Aorta (tissue), 5 donors: Measurements from ENCODE around the gene PRELID2. TPM values are rescaled to one million over a fixed set of nuclear protein-coding genes. Genes with fewer than 3 reads are reported as not detected.
A peak's percentile ranks its signal among the peaks of the same experiment; 100 is the strongest.

Source experiments
- ATAC-seq: fragments of 200-7000 bp; cut with Tn5 transposase; one replicate; pipeline ENCODE4 v1.9.1; 2022; ENCODE audit warnings: moderate library complexity; ENCODE audit not compliant: low FRiP score
- DNase-seq, 2 donors: peaks; one replicate each; pipeline ENCODE4 v3.0.0-alpha.2; 2020
- H3K27ac ChIP-seq, 2 donors: one replicate each; pipeline ENCODE4 v1.5.1; 2013; ENCODE audit warnings: low read length in 2 of 2, mild to moderate bottlenecking in 2 of 2, moderate library complexity in 2 of 2, control low read depth in 1 of 2, inconsistent platforms in 1 of 2, low read depth in 1 of 2
- H3K27me3 ChIP-seq, 2 donors: one replicate each; pipeline ENCODE4 v1.6.1; 2013; ENCODE audit warnings: control low read depth in 1 of 2, low read length in 1 of 2, mild to moderate bottlenecking in 1 of 2, moderate library complexity in 1 of 2; ENCODE audit not compliant: insufficient read depth in 2 of 2, control insufficient read depth in 1 of 2
- H3K36me3 ChIP-seq, 2 donors: one replicate each; pipeline ENCODE4 v1.6.1; 2013; ENCODE audit warnings: control low read depth in 1 of 2, low read length in 1 of 2, mild to moderate bottlenecking in 1 of 2; ENCODE audit not compliant: insufficient read depth in 2 of 2, control insufficient read depth in 1 of 2
- H3K4me1 ChIP-seq, 2 donors: one replicate each; pipeline ENCODE4 v1.6.1; 2013; ENCODE audit warnings: low read length in 2 of 2, control low read depth in 1 of 2, mild to moderate bottlenecking in 1 of 2, moderate library complexity in 1 of 2; ENCODE audit not compliant: insufficient read depth in 2 of 2, control insufficient read depth in 1 of 2
- H3K4me3 ChIP-seq, 2 donors: one replicate each; pipeline ENCODE4 v1.5.1; 2013; ENCODE audit warnings: low read length in 2 of 2, control low read depth in 1 of 2, mild to moderate bottlenecking in 1 of 2
- H3K9me3 ChIP-seq: one replicate; pipeline ENCODE4 v1.6.1; 2013; ENCODE audit warnings: mild to moderate bottlenecking, low read length; ENCODE audit not compliant: control insufficient read depth
- WGBS, 2 donors: extraction: QIAGEN DNeasy Blood & Tissue Kit; methylation state at CpG; one replicate each; pipeline ENCODE4 v1.1.7; 2013; 5-methylcytosine and 5-hydroxymethylcytosine counted together
- intact Hi-C, 2 donors: fragments of 100-400 bp; cut with DNase I; formaldehyde crosslinking; loops; one replicate each; pipeline versions ENCODE4 v1.14.2 to v1.15.0; 2022
- polyA plus RNA-seq, 2 donors: library from polyadenylated mRNA; stranded (reverse); fragments of 200-250 nt; gene quantifications; one replicate each; pipeline ENCODE4 v1.2.3, GENCODE V29; 2013
- total RNA-seq, 2 donors: library from RNA; stranded (reverse); fragmentation: NEBNext Ultra II Directional; extraction: Animal tissue kit (Norgen Biotek cat#: 25700); gene quantifications; one replicate each; pipeline ENCODE4 v1.2.1, GENCODE V29; 2021
- donor health status: healthy with polysubstance abuse.
- donor health status: Bipolar disorder and iron deficiency.
- donor health status: DM: no; HTN: no; CAD: no.
- donor health status: DM: no; HTN: no; CAD: no.
- donor health status: DM: yes; HTN: yes; CAD: no.

PRELID2 gene
- total and polyA plus RNA-seq, 4 donors, result 4.3 to 28.7 (median 15.8) TPM

- peaks cover 0 to 2% of the 10 kb centered on the region in 2 donors for H3K36me3 ChIP-seq
- 98 to 100% methylated on average over 1 of the region's 1 CpG for WGBS, 2 donors
- H3K4me3 ChIP-seq, result no peak overlapping the region
- no peaks in the 10 kb centered on the region for H3K4me1 ChIP-seq
- H3K27ac ChIP-seq, result no peak overlapping the region
- no peaks in the 10 kb centered on the region for H3K27me3 ChIP-seq
- intact Hi-C loops, result no loop called here
- no peak for DNase-seq
- no peak for ATAC-seq
- no peaks in the 10 kb centered on the region for H3K9me3 ChIP-seq
Observed at GRCh38 chr5:145797336-145797735, 37.8 kb downstream of the PRELID2 start.

GRCh38 chr5:145796318-145796717 is 38.8 kb downstream of the PRELID2 start:
- H3K27ac ChIP-seq, result no peak overlapping the region
- peaks cover 0 to 2% of the 10 kb centered on the region in 2 donors for H3K36me3 ChIP-seq
- no peak for DNase-seq
- no peak for ATAC-seq
- no peaks in the 10 kb centered on the region for H3K27me3 ChIP-seq
- no peak overlapping the region for H3K4me3 ChIP-seq
- no peaks in the 10 kb centered on the region for H3K9me3 ChIP-seq
- intact Hi-C loops, result no loop called here
- H3K4me1 ChIP-seq, result no peaks in the 10 kb centered on the region
- 85 to 89% methylated on average over 2 of the region's 2 CpGs for WGBS, 2 donors

GRCh38 chr5:145793574-145793973 is 41.6 kb downstream of the PRELID2 start:
- peaks cover 0 to 2% of the 10 kb centered on the region in 2 donors for H3K36me3 ChIP-seq
- intact Hi-C loops, result no loop called here
- 71 to 78% methylated on average over 2 of the region's 2 CpGs for WGBS, 2 donors
- H3K27me3 ChIP-seq, result no peaks in the 10 kb centered on the region
- H3K4me3 ChIP-seq, result no peak overlapping the region
- no peaks in the 10 kb centered on the region for H3K4me1 ChIP-seq
- DNase-seq (no peak), ATAC-seq (no peak)
- H3K9me3 ChIP-seq, result no peaks in the 10 kb centered on the region
- no peak overlapping the region for H3K27ac ChIP-seq

GRCh38 chr5:145792840-145793239 is 42.3 kb downstream of the PRELID2 start:
- intact Hi-C loops, result no loop called here
- ATAC-seq, result no peak

GRCh38 chr5:145791866-145792265 is 43.3 kb downstream of the PRELID2 start:
- Histone ChIP-seq H3K27ac (no peak overlapping the region), H3K27me3 (no peaks in the 10 kb centered on the region), H3K4me3 (no peak overlapping the region), H3K9me3 (no peaks in the 10 kb centered on the region), H3K36me3 (peaks cover under 1 to 2% of the 10 kb centered on the region in 2 donors), H3K4me1 (no peaks in the 10 kb centered on the region)
- DNase-seq (no peak), ATAC-seq (peak; percentile 36)
- intact Hi-C loops, result no loop called here
- WGBS, 2 donors, result 91% methylated on average over 9 of the region's 9 CpGs

More at GRCh38 chr5:145792840-145793239, 42.3 kb downstream of the PRELID2 start:
- Histone ChIP-seq H3K4me3 (no peak overlapping the region), H3K36me3 (peaks cover 0 to 2% of the 10 kb centered on the region in 2 donors), H3K9me3 (no peaks in the 10 kb centered on the region), H3K27ac (no peak overlapping the region), H3K27me3 (no peaks in the 10 kb centered on the region), H3K4me1 (no peaks in the 10 kb centered on the region)
- no peak for DNase-seq
- WGBS, 2 donors, result 58 to 63% methylated on average over 3 of the region's 3 CpGs

- ATAC-seq (no peak), DNase-seq (no peak)
- Histone ChIP-seq H3K36me3 (peaks cover 0 to 4% of the 10 kb centered on the region in 2 donors), H3K9me3 (no peaks in the 10 kb centered on the region), H3K27me3 (no peaks in the 10 kb centered on the region), H3K4me1 (no peaks in the 10 kb centered on the region), H3K27ac (no peak overlapping the region), H3K4me3 (no peak overlapping the region)
- 3 to 25% methylated on average over 1 of the region's 1 CpG for WGBS, 2 donors
- intact Hi-C loops, result no loop called here
Observed at GRCh38 chr5:145787996-145788395, 47.1 kb downstream of the PRELID2 start.

GRCh38 chr5:145787507-145787906 is 47.6 kb downstream of the PRELID2 start:
- WGBS, 2 donors, result 90 to 92% methylated on average over 3 of the region's 3 CpGs
- no peak overlapping the region for H3K4me3 ChIP-seq
- H3K27ac ChIP-seq, result no peak overlapping the region
- H3K9me3 ChIP-seq, result no peaks in the 10 kb centered on the region
- intact Hi-C loops, result no loop called here
- ATAC-seq (no peak), DNase-seq (no peak)
- H3K27me3 ChIP-seq, result no peaks in the 10 kb centered on the region
- no peaks in the 10 kb centered on the region for H3K4me1 ChIP-seq
- peaks cover 0 to 4% of the 10 kb centered on the region in 2 donors for H3K36me3 ChIP-seq

GRCh38 chr5:145787001-145787400 is 48.1 kb downstream of the PRELID2 start:
- Histone ChIP-seq H3K4me3 (no peak overlapping the region), H3K27ac (no peak overlapping the region), H3K36me3 (peaks cover 0 to 4% of the 10 kb centered on the region in 2 donors), H3K27me3 (no peaks in the 10 kb centered on the region), H3K4me1 (no peaks in the 10 kb centered on the region), H3K9me3 (no peaks in the 10 kb centered on the region)
- intact Hi-C loops, result no loop called here
- 72 to 73% methylated on average over 5 of the region's 5 CpGs for WGBS, 2 donors
- ATAC-seq, result peak; percentile 19
- DNase-seq, result no peak

- Histone ChIP-seq H3K9me3 (no peaks in the 10 kb centered on the region), H3K27ac (no peak overlapping the region), H3K36me3 (no peaks in the 10 kb centered on the region), H3K27me3 (no peaks in the 10 kb centered on the region), H3K4me1 (peaks cover 0 to 3% of the 10 kb centered on the region in 2 donors), H3K4me3 (no peak overlapping the region)
- DNase-seq (no peak), ATAC-seq (no peak)
- 96 to 97% methylated on average over 2 of the region's 2 CpGs for WGBS, 2 donors
- intact Hi-C loops, result no loop called here
Observed at GRCh38 chr5:145780982-145781381, 54.2 kb downstream of the PRELID2 start.
